ENCODE data around the gene OTULIN. TPM values are rescaled to one million over a fixed set of nuclear protein-coding genes. Genes with fewer than 3 reads are reported as not detected.

OTULIN gene
- total RNA-seq, 2 experiments from 2014 or later: 28.7 to 45.6 TPM

DNA sequence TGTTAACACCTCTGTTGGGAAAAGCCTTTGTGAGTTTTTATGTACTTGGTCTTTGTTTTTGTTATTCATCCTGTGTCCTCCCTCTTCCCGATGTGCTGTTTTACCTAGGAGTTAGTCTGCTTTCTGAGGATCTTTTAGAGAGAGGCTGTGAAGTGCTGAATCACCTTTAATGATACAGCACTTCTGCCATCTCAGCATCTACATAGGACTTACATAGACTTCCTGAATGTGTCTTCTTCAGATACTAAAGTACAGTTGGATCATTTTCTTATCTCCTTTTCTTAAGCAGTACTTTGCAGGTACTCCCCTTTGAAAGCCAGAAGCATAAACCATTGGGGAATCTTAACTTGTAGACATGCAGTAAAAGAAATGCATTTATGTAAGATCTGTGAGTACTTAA lies 31.5 kb downstream of the OTULIN start:
- ChIA-PET CTCF (ENCODE audit: unreplicated experiment) (interaction anchor here (0.9 kb wide), 1 partner anchor 21 kb away, joined by 3 read pairs; no protein-coding TSS in a partner anchor), POLR2A (interaction anchor here (1.1 to 1.4 kb wide), 2 partner anchors 8 to 10 kb away, joined by 3 to 5 read pairs; no protein-coding TSS in a partner anchor)
- Histone ChIP-seq H3K79me2 (ENCODE audit: insufficient read depth, low read depth, low read length) (no peaks in the 10 kb centered on the region), H3K9me2 (ENCODE audit: insufficient read depth, low read length) (no peaks in the 10 kb centered on the region), H3K27ac (ENCODE audit: low read depth, low read length, poor library complexity, severe bottlenecking) (no peak overlapping the region), H3K9me3 (ENCODE audit: low read length) (no peaks in the 10 kb centered on the region), H3K4me3 (ENCODE audit: low read depth, low read length, poor library complexity, severe bottlenecking) (no peak overlapping the region), H2AFZ (ENCODE audit: low read length) (no peak overlapping the region), H3K36me3 (ENCODE audit: insufficient read depth, low read length) (peaks cover 96% of the 10 kb centered on the region), H3K4me2 (ENCODE audit: low read length) (no peak overlapping the region), H3K4me1 (ENCODE audit: insufficient read depth, low read length, poor library complexity, severe bottlenecking) (no peaks in the 10 kb centered on the region), H4K20me1 (ENCODE audit: insufficient read depth, low read length) (no peaks in the 10 kb centered on the region; the same call in 1 of the 2 replicates)
- TF ChIP-seq CTCF (conservative IDR thresholded peaks at IDR 0.05; ENCODE audit: low read length) (no peak), EZH2phosphoT487 (IDR thresholded peaks at IDR 0.05; ENCODE audit: borderline replicate concordance, low read depth, low read length) (no peak)
- intact Hi-C loops (cut with micrococcal nuclease; ENCODE audit: unreplicated experiment): no loop called here
- no peak for DNase-seq (ENCODE audit: low spot score)
- BruUV-seq (replicated peaks): no TSS peak

DNA sequence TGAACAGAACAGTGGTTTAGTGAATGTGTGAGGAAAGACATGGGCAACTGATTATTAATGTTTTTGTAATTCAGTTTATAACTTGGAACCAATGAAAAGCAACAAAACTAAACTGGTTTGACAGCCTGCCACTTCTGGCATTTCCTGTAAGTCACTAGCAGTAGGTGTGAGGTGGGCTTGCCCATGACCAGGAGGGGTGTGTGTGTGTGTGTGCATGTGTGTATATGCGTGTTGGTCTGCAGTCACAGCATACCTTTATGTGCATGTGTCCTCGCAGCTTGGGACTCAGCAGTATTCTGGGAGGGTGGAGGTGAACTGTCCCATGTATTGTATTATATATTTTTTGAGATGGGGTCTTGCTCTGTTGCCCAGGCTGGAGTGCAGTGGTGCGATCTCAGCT lies 32.3 kb downstream of the OTULIN start:
- H3K9me3 ChIP-seq (ENCODE audit: low read length): no peaks in the 10 kb centered on the region
- no peaks in the 10 kb centered on the region; the same call in 1 of the 2 replicates for H4K20me1 ChIP-seq (ENCODE audit: insufficient read depth, low read length)
- no peak overlapping the region for H2AFZ ChIP-seq (ENCODE audit: low read length)
- no peaks in the 10 kb centered on the region for H3K79me2 ChIP-seq (ENCODE audit: insufficient read depth, low read depth, low read length)
- intact Hi-C loops (cut with micrococcal nuclease; ENCODE audit: unreplicated experiment): no loop called here
- no peak overlapping the region for H3K27ac ChIP-seq (ENCODE audit: low read depth, low read length, poor library complexity, severe bottlenecking)
- DNase-seq (ENCODE audit: low spot score): no peak
- H3K9me2 ChIP-seq (ENCODE audit: insufficient read depth, low read length): no peaks in the 10 kb centered on the region
- H3K4me3 ChIP-seq (ENCODE audit: low read depth, low read length, poor library complexity, severe bottlenecking): no peak overlapping the region
- BruUV-seq (replicated peaks): TSS peak; percentile 35
- CTCF ChIA-PET (ENCODE audit: unreplicated experiment): no interaction called here
- peaks cover 96% of the 10 kb centered on the region for H3K36me3 ChIP-seq (ENCODE audit: insufficient read depth, low read length)
- no peak overlapping the region for H3K4me2 ChIP-seq (ENCODE audit: low read length)
- H3K4me1 ChIP-seq (ENCODE audit: insufficient read depth, low read length, poor library complexity, severe bottlenecking): no peaks in the 10 kb centered on the region
- POLR2A ChIA-PET: no interaction called here
- TF ChIP-seq CTCF (conservative IDR thresholded peaks at IDR 0.05; ENCODE audit: low read length) (no peak), EZH2phosphoT487 (IDR thresholded peaks at IDR 0.05; ENCODE audit: borderline replicate concordance, low read depth, low read length) (no peak)

DNA sequence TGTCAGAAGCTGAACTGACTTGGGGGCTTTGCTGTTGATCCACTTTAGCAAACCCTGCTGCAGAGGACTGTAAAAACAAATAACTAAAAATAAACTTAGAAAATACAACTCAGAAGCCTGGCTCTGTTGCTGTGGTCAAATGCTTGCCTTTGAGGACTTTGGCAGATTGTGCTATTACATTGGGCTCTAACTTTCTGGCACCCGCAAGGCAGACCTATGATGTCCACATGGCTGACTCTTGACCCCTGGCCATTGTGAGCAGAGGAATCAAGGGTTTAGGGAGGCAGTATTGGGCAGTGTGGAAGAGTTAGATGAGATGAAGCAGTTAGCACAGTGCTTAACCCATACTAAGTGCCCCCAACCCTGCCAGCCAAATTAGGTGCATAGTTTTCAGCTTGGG lies 34.0 kb downstream of the OTULIN start:
- ChIA-PET CTCF (ENCODE audit: unreplicated experiment) (no interaction called here), POLR2A (interaction anchor here (0.6 kb wide), 1 partner anchor 368 kb away, joined by 3 read pairs; no protein-coding TSS in a partner anchor)
- Histone ChIP-seq H3K4me1 (ENCODE audit: insufficient read depth, low read length, poor library complexity, severe bottlenecking) (no peaks in the 10 kb centered on the region), H3K4me2 (ENCODE audit: low read length) (no peak overlapping the region), H3K4me3 (ENCODE audit: low read depth, low read length, poor library complexity, severe bottlenecking) (no peak overlapping the region), H3K9me3 (ENCODE audit: low read length) (no peaks in the 10 kb centered on the region), H4K20me1 (ENCODE audit: insufficient read depth, low read length) (no peaks in the 10 kb centered on the region), H2AFZ (ENCODE audit: low read length) (no peak overlapping the region), H3K9me2 (ENCODE audit: insufficient read depth, low read length) (no peaks in the 10 kb centered on the region), H3K27ac (ENCODE audit: low read depth, low read length, poor library complexity, severe bottlenecking) (no peak overlapping the region), H3K36me3 (ENCODE audit: insufficient read depth, low read length) (peaks cover 94% of the 10 kb centered on the region), H3K79me2 (ENCODE audit: insufficient read depth, low read depth, low read length) (no peaks in the 10 kb centered on the region)
- DNase-seq (ENCODE audit: low spot score): no peak
- TF ChIP-seq EZH2phosphoT487 (IDR thresholded peaks at IDR 0.05; ENCODE audit: borderline replicate concordance, low read depth, low read length) (no peak), CTCF (conservative IDR thresholded peaks at IDR 0.05; ENCODE audit: low read length) (no peak)
- BruUV-seq (replicated peaks): no TSS peak
- intact Hi-C loops (cut with micrococcal nuclease; ENCODE audit: unreplicated experiment): no loop called here
